Measurements from ENCODE around the gene VWA1.
"Not testable (repeated sequence)": the region's sequence is repeated elsewhere in the genome, so short reads cannot be mapped to it uniquely, and the experiment has no call there.

The VWA1 gene

DNA sequence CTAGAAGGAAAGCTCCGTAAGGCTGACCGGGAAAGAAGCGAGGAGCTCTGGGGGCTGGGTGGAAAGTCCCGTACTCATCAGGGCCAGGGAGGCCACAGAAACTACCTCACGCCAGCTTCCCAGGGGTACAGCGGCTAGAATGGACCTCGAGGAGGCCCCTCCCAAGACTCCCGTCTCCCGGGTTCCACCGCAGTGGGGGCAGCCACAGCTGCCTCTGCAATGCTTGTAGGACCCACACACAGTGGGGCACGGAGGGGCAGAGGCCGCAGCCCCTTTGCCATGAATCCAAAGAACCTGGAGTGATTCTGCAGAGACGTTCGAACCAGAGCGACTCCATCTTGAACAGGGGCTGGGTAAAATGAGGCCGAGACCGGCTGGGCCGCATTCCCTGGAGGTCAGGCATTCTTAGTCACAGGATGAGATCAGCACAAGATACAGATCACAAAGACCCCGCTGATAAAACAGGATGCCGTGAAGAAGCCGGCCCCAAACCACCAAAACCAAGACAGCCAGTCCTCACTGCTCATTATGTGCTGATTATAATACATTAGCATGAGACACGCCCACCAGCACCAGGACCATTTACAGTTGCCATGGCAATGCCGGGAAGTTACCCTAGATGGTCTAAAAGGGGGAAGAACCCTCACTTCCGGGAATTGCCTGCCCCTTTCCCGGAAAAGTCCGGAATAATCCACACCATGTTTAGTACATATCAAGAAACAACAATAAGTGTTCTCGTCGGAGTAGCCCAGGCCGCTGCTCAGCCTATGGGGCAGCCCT, 12.8 kb upstream of the VWA1 start:
- no peak for DNase-seq (ENCODE audit: low read depth in 4 of 4, low spot score in 1 of 4)

DNA sequence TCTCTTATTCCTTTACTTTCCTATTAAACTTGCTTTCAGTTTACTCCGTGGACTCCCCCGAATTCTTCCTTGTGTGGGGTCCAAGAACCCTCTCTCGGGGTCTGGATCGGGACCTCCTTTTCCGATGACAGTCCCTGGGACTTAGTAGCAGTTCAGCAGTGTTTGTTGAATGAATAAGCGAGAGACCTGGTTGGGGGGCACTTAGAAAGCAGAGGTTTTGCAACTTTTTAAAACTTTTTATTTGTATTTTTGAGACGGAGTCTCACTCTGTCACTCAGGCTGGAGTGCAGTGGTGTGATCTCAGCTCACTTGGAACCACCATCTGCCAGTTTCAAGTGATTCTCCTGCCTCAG, 12.3 kb upstream of the VWA1 start:
- DNase-seq (ENCODE audit: low read depth in 4 of 4, low spot score in 1 of 4): no peak

DNA sequence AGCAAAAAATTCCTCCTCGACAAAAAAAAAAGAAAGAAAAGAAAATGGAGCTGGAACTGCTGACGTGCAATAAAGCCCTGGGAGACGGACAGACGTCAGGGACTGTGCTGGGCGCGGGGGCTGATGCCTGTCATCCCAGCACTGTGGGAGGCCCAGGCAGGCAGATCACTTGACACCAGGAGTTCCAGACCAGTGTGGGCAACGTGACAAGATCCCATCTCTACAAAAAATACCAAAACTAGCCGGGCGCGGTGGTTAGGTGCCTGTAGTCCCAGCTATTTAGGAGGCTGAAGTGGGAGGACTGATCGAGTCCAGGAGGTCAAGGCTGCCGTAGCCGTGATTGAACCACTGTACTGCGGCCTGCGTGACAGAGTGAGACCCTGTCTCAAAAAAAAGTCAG, 10.8 kb upstream of the VWA1 start:
- DNase-seq (ENCODE audit: low read depth in 4 of 4, low spot score in 1 of 4): no peak

DNA sequence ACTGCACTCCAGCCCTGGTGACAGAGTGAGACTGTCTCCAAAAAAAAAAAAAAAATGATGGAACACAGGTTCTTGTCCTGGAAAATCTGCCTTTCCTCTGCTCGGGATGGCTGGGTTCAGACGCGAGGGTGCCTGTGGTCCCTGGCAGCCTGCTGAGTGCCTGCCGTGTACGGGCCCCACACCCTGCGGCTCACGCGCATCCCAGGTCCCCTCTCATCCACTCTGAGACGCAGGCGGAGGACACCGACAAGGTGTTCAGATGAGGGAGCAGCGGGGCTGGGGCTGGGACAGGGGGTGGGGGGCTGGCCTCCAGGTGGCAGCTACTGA, 10.1 kb upstream of the VWA1 start:
- no peak for DNase-seq (ENCODE audit: low read depth in 4 of 4, low spot score in 1 of 4)

DNA sequence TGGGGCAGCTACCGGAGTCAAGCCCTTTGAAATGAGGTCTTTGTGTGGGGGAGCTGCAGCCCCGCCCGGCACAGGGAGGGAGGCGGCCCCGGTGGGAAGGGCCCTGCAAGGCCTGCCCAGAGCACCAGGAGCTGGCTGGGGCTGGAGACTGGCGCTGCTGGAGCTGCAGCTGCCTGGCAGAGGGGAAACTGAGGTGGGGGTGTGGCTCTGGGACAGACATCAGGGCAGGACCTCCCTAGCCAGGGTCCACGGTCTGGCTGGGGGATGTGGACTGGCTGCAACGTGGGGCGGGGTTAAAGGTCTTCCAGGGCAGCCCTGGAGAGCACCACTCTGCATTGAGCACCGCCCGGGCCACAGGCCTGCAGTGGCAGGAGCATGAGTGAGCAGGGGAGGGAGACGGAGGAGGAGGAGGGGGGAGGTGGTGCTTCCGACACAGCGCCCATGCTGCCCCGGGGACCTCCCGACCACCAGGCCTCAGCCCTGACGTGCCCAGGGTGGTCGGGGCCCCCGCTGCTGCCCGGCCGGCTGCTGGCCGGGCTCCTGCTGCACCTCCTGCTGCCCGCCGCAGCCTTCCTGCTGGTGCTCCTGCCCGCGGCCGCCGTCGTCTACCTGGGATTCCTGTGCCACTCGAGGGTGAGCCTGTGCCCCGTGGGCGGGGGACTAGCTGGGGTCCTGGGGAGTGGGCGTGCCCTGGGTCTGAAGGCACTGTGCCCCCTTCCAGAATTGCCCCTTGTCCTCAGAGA, 9.6 kb upstream of the VWA1 start:
- no peak for DNase-seq (ENCODE audit: low read depth in 4 of 4, low spot score in 1 of 4)

DNA sequence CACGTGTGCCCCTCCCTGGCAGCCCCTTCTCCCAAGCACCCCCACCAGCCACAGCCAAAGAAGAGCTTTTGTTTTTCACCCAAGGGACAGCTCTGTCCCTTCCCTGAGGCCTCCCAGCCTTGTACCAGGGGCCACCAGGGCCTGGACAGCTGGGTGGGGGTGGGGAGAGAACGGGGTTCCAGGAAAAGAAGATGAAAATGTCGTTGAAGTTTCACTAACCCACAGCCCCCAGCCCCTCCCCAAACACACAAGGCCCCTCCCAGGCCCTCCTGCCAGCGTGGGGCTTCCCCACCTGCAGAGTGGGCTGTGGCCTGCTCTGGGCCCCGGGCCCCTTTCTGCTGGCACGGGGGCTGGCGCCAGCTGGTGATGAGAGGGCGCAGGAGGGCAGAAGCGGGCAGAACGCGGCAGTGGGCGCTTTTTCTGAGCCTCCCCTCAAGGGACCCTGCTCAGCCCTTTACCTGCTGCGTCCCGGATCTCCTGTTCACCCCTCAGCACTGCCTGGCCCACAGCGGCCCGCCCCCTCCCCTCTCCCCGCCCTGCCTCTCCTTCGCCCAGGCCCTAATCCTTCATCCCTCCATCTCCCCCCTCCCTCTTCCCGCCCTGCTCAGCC, 8.9 kb upstream of the VWA1 start:
- no peak for DNase-seq (ENCODE audit: low read depth in 4 of 4, low spot score in 1 of 4)

DNA sequence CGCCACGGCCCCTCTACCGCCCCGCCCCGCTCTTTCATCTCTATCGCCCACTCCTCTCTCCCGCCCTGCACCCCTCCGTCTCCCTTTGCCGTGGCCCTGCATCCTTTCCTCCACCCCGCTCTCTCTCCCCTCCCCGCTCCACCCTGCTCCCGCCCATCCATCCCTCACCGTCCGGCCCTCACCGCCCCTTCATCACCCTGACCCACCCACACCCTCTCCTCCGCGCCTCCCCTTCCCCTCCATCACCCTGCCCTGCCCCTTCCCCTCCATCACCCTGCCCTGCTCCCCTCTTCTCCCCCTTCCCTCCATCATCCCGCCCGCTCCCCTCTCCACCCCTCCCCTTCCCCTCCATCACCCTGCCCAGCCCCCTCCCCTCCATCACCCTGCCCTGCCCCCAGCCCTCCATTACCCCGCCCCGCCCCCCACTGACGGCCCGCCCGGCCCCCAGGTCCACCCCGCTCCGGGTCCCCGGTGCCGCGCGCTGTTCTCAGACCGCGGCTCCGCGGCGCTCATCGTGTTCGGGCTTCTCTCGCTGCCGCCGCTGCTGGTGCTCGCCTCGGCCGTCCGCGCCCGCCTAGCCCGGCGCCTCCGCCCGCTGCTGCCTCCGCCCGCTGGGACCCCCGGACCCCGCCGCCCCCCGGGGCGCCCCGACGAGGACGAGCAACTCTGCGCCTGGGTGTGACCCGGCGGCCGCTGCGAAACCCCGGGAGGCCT, 8.2 kb upstream of the VWA1 start:
- DNase-seq (ENCODE audit: low read depth in 4 of 4, low spot score in 1 of 4): no peak

DNA sequence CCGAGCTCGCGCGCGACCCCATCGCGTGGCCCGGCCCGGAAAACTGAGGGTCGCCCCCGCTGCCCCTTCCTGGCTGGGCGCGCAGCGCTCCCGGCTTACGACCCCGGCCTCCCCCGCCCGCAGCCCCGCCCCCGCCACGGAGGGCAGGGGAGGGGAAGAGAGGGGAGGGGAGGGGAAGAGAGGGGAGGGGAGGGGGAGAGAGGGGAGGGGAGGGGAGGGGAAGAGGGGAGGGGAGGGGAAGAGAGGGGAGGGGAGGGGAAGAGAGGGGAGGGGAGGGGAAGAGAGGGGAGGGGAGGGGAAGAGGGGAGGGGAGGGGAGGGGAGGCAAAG, 7.7 kb upstream of the VWA1 start:
- no peak for DNase-seq (ENCODE audit: low read depth in 4 of 4, low spot score in 1 of 4)

DNA sequence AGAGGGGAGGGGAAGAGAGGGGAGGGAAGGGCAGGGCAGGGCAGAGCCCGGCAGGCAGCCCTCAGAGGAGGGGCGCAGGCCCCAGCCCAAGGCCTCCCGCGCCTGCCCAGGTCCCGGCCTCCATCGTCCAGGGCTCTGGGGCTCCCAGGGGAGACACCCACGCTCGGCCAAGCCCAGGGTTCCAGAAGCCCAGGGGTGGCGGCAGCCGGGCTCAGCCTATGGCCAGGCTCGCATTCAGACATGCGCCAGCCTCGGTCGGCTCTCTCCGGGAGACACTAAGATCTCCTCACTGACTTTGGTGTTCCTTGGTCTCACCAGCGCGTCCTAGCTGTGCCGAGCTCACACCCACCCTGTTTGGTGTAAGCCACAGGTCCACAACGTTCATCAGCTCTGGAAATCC, 7.3 kb upstream of the VWA1 start:
- DNase-seq (ENCODE audit: low read depth in 4 of 4, low spot score in 1 of 4): no peak

DNA sequence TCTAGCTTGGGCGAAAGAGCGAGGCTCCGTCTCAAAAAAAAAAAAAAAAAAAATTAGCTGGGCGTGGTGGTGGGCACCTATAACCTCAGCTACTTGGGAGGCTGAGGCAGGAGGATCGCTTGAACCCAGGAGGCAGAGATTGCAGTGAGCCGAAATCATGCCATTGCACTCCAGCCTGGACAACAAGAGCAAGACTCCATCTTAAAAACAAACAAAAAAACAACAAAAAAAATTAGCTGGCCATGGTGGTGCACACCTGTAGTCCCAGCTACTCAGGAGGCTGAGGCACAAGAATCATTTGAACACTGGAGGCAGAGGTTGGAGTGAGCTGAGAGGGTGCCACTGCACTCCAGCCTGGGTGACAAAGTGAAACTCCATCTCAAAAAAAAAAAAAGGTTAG, 6.5 kb upstream of the VWA1 start:
- DNase-seq (ENCODE audit: low read depth in 4 of 4, low spot score in 1 of 4): not testable (repeated sequence)

DNA sequence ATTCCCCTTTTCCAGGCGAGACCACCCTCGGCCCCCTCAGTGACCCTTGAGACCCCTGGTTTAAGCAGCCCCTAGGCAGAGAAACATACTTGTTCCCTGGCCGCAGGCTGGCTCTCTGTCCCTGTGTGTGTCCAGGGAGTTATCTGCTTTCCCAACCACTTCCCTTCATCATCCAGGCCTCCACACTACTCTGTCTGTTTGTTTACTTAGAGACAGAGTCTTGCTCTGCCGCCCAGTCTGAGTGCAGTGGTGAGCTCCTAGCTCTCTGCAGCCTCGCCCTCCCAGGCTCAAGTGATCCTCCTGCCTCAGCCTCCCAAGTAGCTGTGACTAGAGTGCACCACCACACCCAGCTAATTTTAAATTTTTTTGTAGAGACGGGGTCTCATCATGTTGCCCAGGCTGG, 5.8 kb upstream of the VWA1 start:
- DNase-seq (ENCODE audit: low read depth in 4 of 4, low spot score in 1 of 4): no peak

DNA sequence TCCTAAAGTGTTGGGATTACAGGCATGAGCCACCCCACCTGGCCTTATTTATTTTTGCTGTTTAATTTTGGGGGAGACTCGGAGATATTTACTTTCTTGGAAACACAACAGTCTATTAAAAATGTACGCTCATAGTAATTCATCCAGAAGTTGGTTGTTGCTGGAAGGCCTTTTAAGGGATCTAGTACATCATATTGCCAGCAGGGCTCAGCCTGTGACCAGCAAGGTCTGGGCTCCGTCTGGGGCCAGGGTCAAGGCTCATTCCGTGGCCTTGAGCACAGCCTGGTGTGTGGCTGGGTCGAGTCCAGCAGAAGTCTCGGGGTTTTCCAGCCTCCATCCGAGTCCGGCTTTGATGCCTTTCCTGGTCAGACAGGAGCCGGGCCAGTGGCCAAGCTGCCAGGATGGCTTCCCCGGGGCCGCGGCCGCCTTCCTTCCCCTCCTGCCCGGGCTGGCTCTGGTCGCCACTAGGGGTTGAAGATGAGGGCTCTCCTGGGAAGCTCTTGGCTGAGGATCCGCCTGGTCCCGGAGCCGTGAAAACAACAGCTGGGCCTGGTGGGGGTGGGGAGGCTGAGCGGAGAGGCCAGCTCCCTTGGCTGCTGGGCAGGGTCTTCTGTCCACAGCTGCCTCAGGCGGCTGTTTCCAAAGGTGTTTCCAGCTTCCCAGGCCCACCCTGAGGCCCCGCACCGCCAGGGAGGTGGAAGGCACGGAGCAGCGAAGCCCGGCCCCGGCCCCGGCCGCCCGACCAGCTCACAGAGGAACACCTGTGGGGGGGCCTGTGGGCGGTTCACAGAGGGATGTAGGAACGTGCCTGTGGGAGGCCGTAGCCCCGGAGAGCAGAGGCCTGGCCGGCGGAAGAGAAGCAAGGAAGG, 5.1 kb upstream of the VWA1 start:
- DNase-seq (ENCODE audit: low read depth in 4 of 4, low spot score in 1 of 4): no peak

DNA sequence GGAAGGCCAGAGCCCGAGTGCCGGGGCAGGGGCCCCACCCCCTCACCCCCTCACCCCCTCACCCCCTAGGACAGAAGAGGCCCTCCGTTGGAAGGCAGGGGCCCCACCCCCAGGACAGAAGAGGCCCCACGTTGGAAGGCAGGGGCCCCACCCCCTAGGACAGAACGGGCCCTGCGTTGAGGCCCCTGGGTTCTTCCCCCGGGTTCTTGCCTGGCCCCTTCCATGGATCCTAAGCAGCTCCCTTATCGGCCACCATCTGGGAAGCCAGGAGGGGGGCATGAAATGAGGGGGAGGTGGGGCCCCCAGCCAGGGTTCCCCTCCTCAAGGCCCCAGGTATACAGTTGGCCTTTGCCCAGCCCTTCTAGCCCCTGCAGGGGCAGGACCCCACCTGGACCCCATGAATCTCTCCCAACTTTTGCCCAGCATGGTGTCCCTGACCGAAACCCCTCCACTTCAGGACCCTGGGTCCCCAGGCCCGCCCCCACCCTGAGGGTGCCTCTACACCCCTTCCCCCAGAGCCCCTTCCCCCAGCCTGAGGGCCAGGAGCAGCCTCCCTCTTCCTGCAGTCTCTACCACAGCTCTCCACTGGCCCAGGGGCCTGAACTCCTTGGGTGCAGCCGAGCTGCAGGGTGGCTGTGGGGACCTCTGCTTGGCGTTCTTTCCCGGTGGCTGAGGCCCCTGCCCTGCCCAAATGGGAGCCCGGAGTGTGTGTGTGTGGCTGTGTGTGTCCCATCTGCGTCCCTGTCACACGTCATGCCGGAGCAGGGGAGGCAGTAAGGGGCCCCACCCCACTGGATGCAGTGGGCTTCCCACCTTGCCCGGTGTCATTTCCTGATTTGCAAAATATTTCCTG, 4.3 kb upstream of the VWA1 start:
- no peak for DNase-seq (ENCODE audit: low read depth in 4 of 4, low spot score in 1 of 4)

DNA sequence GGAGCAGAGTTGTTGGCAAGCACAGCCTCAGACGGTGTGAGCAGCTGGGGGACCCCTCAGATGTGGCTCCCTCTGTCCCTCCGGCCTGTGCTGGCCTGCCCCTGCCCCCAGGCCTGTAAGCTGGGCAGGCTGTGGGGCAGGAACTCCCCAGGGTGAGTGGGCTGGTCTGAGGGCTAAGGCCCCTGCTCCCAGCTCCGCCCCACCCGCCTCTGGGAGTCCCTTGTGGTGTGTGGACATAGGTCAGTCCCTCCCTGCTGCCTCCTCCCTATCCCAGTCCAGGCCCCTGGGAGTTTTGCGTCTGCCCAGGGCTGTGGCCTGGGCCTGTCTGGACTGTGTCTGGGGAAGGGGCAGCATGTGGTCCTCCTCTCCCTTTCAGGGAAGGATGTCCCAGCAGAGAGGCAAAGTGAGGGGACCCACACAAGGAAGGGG, 3.6 kb upstream of the VWA1 start:
- no peak for DNase-seq (ENCODE audit: low read depth in 4 of 4, low spot score in 1 of 4)

DNA sequence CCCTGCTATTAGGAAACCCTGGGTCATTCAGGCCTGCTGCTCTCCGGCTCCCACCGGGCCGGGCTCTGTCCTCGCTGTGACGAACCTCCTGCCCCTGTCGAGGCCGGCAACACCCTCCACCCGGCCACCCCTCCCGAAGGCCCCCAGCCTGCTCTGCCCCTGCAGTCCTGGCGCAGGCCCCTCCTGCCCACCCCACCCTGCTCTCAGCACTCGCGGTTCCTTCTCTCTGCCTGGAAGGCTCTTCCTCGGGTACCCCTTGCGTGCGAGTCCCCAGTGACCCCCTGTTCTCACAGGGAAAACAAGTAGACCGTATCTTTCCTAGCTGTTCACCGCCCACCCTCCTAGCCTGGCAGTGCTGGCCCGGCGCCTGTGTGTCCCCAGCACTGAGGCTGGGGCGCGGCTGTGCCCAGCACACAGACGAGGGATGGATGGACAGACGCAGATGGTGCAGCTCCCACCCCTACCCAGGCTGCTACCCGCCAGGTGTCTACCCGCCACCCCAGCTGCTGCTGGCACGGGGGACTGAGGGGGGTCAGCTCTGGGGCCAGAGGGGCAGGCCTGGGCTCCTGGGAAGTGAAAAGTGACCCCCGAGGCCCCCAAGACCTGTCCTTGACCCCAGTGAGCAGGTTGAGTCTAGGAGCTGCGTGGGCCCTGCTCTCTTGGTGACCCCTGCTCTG, 3.1 kb upstream of the VWA1 start:
- DNase-seq (ENCODE audit: low read depth in 4 of 4, low spot score in 1 of 4): no peak

DNA sequence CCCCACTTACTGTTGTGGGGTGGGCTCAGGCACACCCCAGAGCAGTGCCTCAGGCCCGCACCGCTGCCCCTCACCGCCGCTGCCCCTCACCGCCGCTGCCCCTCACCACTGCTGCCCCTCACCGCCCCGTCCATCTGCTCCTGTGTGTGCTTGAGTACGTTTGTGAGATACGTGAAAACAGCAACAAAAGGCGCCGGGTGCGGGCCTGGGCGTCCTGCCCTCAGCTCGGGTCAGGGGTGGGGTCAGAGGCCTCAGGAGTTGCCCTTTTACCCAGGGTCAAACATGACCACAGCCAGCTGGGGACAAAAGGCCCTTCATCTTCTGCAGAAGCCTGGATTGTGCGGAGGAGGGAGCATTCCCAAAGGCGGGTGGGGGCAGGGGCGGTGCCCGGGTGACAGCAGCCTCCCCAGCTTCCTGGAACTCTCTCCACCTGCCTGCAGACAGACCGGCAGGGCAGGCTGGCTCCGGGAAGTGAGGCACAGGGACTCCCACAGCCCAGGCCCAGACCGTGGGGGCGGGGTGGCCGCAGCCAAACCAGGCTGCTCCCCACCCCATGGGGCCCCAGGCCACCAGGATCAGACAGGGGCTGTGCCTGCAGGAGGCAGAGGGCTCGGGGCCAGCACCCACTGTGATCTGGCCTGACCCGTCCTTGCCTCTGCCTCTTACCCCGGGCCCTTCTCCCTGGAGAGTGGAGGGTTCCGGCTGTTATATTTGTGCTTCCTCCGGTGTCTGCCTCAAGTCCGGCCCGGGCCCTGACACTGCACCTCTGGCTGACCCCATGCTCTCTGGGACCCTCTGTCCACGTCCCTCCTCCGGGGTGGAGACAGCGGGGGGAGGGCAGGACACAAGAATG, 2.3 kb upstream of the VWA1 start:
- DNase-seq (ENCODE audit: low read depth in 4 of 4, low spot score in 1 of 4): no peak

DNA sequence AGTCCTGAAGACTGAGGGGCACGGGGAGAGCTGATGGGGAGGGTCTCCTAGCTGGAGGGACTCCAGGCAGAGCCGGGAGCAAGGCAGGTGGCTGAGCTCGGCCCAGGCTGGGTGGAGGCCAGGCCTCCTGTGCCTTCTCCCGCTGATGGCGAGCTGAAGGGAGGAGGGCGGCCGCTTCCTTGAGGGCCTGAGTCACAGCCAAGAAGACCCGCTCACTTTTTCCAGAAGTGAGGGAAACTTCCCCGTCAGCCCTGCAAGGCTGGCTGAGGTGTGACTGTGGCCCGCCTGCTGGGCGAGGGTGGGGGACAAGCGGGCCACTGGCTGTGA, 1.7 kb upstream of the VWA1 start:
- DNase-seq (ENCODE audit: low read depth in 4 of 4, low spot score in 1 of 4): peak in 3 of 4 experiments; percentile 28 to 56 (median 46)

DNA sequence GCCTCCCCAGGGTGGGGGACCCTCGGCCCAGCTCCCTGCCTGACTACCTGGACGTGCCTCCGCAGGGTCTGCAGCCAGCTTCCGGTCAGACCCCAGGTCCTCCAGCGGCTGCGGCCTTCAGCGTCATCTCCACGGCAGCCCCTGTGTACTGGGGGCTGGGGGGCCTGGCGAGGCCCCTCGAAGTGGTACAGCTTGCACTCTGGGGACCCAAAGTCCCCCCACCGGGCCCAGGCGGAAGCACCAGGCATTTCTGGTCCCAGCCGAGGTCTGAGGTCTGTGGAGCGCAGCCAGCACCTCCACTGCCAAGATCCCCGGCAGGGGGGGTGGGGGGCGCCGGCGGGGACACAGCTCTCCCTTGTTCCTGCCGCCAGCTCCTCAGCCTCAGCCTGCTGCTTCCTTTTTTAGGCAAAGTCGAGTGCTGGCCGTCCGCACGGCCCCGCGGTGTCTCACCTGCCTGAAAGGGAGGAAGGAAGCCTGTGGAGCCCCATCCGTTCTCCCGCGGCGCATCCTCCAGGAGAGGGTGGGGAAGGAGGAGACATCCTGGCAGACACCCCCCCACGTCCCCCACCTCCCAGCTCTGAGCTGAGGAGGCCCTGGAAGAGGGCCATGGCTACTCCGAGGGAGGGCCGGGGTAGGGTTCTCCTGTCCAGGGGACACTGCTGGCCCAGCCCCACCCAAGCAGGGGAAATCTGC, 1.2 kb upstream of the VWA1 start:
- DNase-seq (ENCODE audit: low read depth in 4 of 4, low spot score in 1 of 4): no peak

DNA sequence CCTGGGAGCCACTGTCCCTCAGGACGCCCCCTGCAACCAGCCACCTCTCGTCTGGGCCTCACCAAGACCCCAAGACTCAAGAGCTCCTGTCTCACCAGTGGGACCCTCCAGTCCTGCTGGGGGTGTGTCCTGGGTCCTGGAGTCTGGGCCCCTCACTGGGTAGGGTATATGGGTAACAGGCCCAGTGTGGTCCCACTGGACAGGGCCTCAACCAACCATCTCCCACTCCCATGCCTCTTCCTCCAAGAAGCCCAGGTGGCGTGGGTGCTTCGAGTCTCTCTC, 725 bp upstream of the VWA1 start:
- DNase-seq (ENCODE audit: low read depth in 4 of 4, low spot score in 1 of 4): no peak

All from stimulated activated CD4-positive, alpha-beta T cell treated with anti-CD3 and anti-CD28 coated beads, Interleukin-1b, Interleukin-23, amount 100 ng/mL, for 24 hours (primary cell).